ENCODE measurements around the gene KCNJ12.
"Not testable (repeated sequence)": the region's sequence is repeated elsewhere in the genome, so short reads cannot be mapped to it uniquely, and the experiment has no call there.

The KCNJ12 gene

GRCh38 chr17:21445091-21445650 lies 69.0 kb downstream of the KCNJ12 start:
- Histone ChIP-seq H3K9ac (ENCODE audit: low read depth, low read length) (no peak overlapping the region), H3K9me3 (ENCODE audit: insufficient read depth, low read length, severe bottlenecking) (no peaks in the 10 kb centered on the region), H3K27ac (ENCODE audit: low read length) (no peak overlapping the region), H2AFZ (ENCODE audit: low read depth, low read length) (no peak overlapping the region), H3K36me3 (ENCODE audit: insufficient read depth, low read length) (no peaks in the 10 kb centered on the region), H3K4me3 (ENCODE audit: low read depth in 1 of 2, low read length in 2 of 2) (no peak overlapping the region), H3K4me1 (ENCODE audit: insufficient read depth, low read length) (no peaks in the 10 kb centered on the region), H3K79me2 (ENCODE audit: insufficient read depth, low read length) (no peaks in the 10 kb centered on the region), H4K20me1 (ENCODE audit: insufficient read depth, low read length) (no peaks in the 10 kb centered on the region), H3K4me2 (ENCODE audit: insufficient read depth, low read length) (no peak overlapping the region), H3K27me3 (ENCODE audit: insufficient read depth, low read length, poor library complexity) (no peaks in the 10 kb centered on the region)
- ATAC-seq (ENCODE audit: insufficient read depth, low read depth), result no peak
- no peak for DNase-seq
- TF ChIP-seq CTCF (IDR thresholded peaks at IDR 0.05; ENCODE audit: borderline replicate concordance, extremely low read depth, low read length, poor library complexity, severe bottlenecking) (no peak), EZH2 (IDR thresholded peaks at IDR 0.05; ENCODE audit: borderline replicate concordance, low read depth, low read length, severe bottlenecking) (no peak)

GRCh38 chr17:21447552-21447951 lies 71.4 kb downstream of the KCNJ12 start:
- H2AFZ ChIP-seq (ENCODE audit: low read depth, low read length); H3K27me3 ChIP-seq (ENCODE audit: insufficient read depth, low read length, poor library complexity); DNase-seq; H4K20me1 ChIP-seq (ENCODE audit: insufficient read depth, low read length); H3K4me1 ChIP-seq (ENCODE audit: insufficient read depth, low read length); H3K4me2 ChIP-seq (ENCODE audit: insufficient read depth, low read length); ATAC-seq (ENCODE audit: insufficient read depth, low read depth); H3K27ac ChIP-seq (ENCODE audit: low read length); H3K9me3 ChIP-seq (ENCODE audit: insufficient read depth, low read length, severe bottlenecking); H3K36me3 ChIP-seq (ENCODE audit: insufficient read depth, low read length); H3K9ac ChIP-seq (ENCODE audit: low read depth, low read length); H3K4me3 ChIP-seq (ENCODE audit: low read depth in 1 of 2, low read length in 2 of 2); H3K79me2 ChIP-seq (ENCODE audit: insufficient read depth, low read length): not testable (repeated sequence)

GRCh38 chr17:21449891-21450290 lies 73.7 kb downstream of the KCNJ12 start:
- H3K27me3 ChIP-seq (ENCODE audit: insufficient read depth, low read length, poor library complexity); DNase-seq; H3K4me1 ChIP-seq (ENCODE audit: insufficient read depth, low read length); H3K79me2 ChIP-seq (ENCODE audit: insufficient read depth, low read length); H3K4me3 ChIP-seq (ENCODE audit: low read depth in 1 of 2, low read length in 2 of 2); H3K9ac ChIP-seq (ENCODE audit: low read depth, low read length); ATAC-seq (ENCODE audit: insufficient read depth, low read depth); H3K36me3 ChIP-seq (ENCODE audit: insufficient read depth, low read length); H3K27ac ChIP-seq (ENCODE audit: low read length); H4K20me1 ChIP-seq (ENCODE audit: insufficient read depth, low read length); H2AFZ ChIP-seq (ENCODE audit: low read depth, low read length); H3K9me3 ChIP-seq (ENCODE audit: insufficient read depth, low read length, severe bottlenecking); H3K4me2 ChIP-seq (ENCODE audit: insufficient read depth, low read length): not testable (repeated sequence)

GRCh38 chr17:21451975-21452374 lies 75.8 kb downstream of the KCNJ12 start:
- Histone ChIP-seq H3K4me1 (ENCODE audit: insufficient read depth, low read length) (no peaks in the 10 kb centered on the region), H2AFZ (ENCODE audit: low read depth, low read length) (no peak overlapping the region), H3K27ac (ENCODE audit: low read length) (no peak overlapping the region), H3K9ac (ENCODE audit: low read depth, low read length) (no peak overlapping the region), H3K4me2 (ENCODE audit: insufficient read depth, low read length) (no peak overlapping the region), H3K36me3 (ENCODE audit: insufficient read depth, low read length) (no peaks in the 10 kb centered on the region), H3K27me3 (ENCODE audit: insufficient read depth, low read length, poor library complexity) (no peaks in the 10 kb centered on the region), H3K9me3 (ENCODE audit: insufficient read depth, low read length, severe bottlenecking) (no peaks in the 10 kb centered on the region), H3K79me2 (ENCODE audit: insufficient read depth, low read length) (no peaks in the 10 kb centered on the region), H3K4me3 (ENCODE audit: low read depth in 1 of 2, low read length in 2 of 2) (no peak overlapping the region), H4K20me1 (ENCODE audit: insufficient read depth, low read length) (no peaks in the 10 kb centered on the region)
- no peak for DNase-seq
- TF ChIP-seq CTCF (IDR thresholded peaks at IDR 0.05; ENCODE audit: borderline replicate concordance, extremely low read depth, low read length, poor library complexity, severe bottlenecking), result no peak
- no peak for TF ChIP-seq EZH2 (IDR thresholded peaks at IDR 0.05; ENCODE audit: borderline replicate concordance, low read depth, low read length, severe bottlenecking)
- ATAC-seq (ENCODE audit: insufficient read depth, low read depth), result no peak
